HEK293 (cell line): ENCODE data around the gene CTIF.

Experiments used
- CTCF ChIA-PET: fragments of 350-600 bp; formaldehyde crosslinking; extraction: SDS; loops from one replicate; lab custom pipeline; 2021; ENCODE audit warnings: antibody characterized with exemption; lab: Yijun Ruan, JAX
- POLR2A ChIA-PET: fragments of 300-600 bp; formaldehyde crosslinking; extraction: SDS; loops from one replicate; lab custom pipeline; 2020; ENCODE audit warnings: antibody characterized with exemption, inconsistent platforms; lab: Yijun Ruan, JAX
- H3K27ac ChIP-seq: fragments of 200-500 bp; sonication (Bioruptor generic); 2 replicates; pipeline ENCODE4 v1.5.1; 2014; ENCODE audit warnings: low read depth, low read length, control low read depth, inconsistent platforms; ENCODE audit errors: extremely low read depth
- H3K36me3 ChIP-seq, 2 experiments: fragments of 200-500 bp in 1 of 2; sonication (Bioruptor generic) in 1 of 2; 1 replicate in 1 of 2; 2 replicates in 1 of 2; pipeline ENCODE4 v1.5.1; 2014 to 2017; ENCODE audit warnings: inconsistent platforms in 2 of 2, low read length in 2 of 2; ENCODE audit not compliant: control insufficient read depth in 2 of 2, insufficient read depth in 1 of 2
- H3K4me1 ChIP-seq: fragments of 200-500 bp; sonication (Bioruptor generic); 2 replicates; pipeline ENCODE4 v1.5.1; 2014; ENCODE audit warnings: mild to moderate bottlenecking, low read length, inconsistent platforms; ENCODE audit not compliant: control insufficient read depth, insufficient read depth
- H3K4me3 ChIP-seq: 2 replicates; pipeline ENCODE4 v1.5.1; 2011; ENCODE audit warnings: low read depth, mild to moderate bottlenecking, control low read depth, low read length, moderate library complexity
- H3K9me3 ChIP-seq: fragments of 200-500 bp; sonication (Bioruptor generic); 2 replicates; pipeline ENCODE4 v1.5.1; 2014; ENCODE audit warnings: low read depth, low read length, inconsistent platforms; ENCODE audit not compliant: control insufficient read depth, insufficient read depth
- BCL11B ChIP-seq: fragments of 450-650 bp; formaldehyde crosslinking; IDR thresholded peaks from 2 replicates; pipeline ENCODE4 v1.5.1; 2016; ENCODE audit warnings: low read depth, missing biosample characterization, missing genetic modification characterization
- KLF10 ChIP-seq: fragments of 450-650 bp; IDR thresholded peaks from 2 replicates; pipeline ENCODE4 v1.5.1; 2018; ENCODE audit warnings: missing biosample characterization, mild to moderate bottlenecking, missing genetic modification characterization
- RBAK ChIP-seq: fragments of 450-650 bp; formaldehyde crosslinking; IDR thresholded peaks from 2 replicates; pipeline ENCODE4 v1.5.1; 2016; ENCODE audit warnings: missing biosample characterization, missing genetic modification characterization
- ZBTB49 ChIP-seq: fragments of 450-650 bp; formaldehyde crosslinking; IDR thresholded peaks from 2 replicates; pipeline ENCODE4 v1.5.1; 2016; ENCODE audit warnings: missing biosample characterization, missing genetic modification characterization, low read depth
- ZNF133 ChIP-seq: fragments of 450-650 bp; formaldehyde crosslinking; IDR thresholded peaks from 2 replicates; pipeline ENCODE4 v1.5.1; 2016; ENCODE audit warnings: missing biosample characterization, missing genetic modification characterization
- ZNF138 ChIP-seq: fragments of 450-650 bp; formaldehyde crosslinking; IDR thresholded peaks from 2 replicates; pipeline ENCODE4 v1.5.1; 2016; ENCODE audit warnings: missing biosample characterization, missing genetic modification characterization, borderline replicate concordance
- ZNF184 ChIP-seq: fragments of 450-650 bp; IDR thresholded peaks from 2 replicates; pipeline ENCODE4 v1.5.1; 2018; ENCODE audit warnings: missing biosample characterization, mild to moderate bottlenecking, missing genetic modification characterization
- ZNF211 ChIP-seq: fragments of 450-650 bp; formaldehyde crosslinking; IDR thresholded peaks from 2 replicates; pipeline ENCODE4 v1.5.1; 2016; ENCODE audit warnings: low read depth, missing biosample characterization, missing genetic modification characterization
- ZNF221 ChIP-seq: fragments of 450-650 bp; formaldehyde crosslinking; IDR thresholded peaks from 2 replicates; pipeline ENCODE4 v1.5.1; 2017; ENCODE audit warnings: missing biosample characterization, missing genetic modification characterization, borderline replicate concordance
- ZNF335 ChIP-seq: fragments of 450-650 bp; formaldehyde crosslinking; conservative IDR thresholded peaks from 2 replicates; pipeline ENCODE4 v1.5.1; 2016; ENCODE audit warnings: missing biosample characterization, missing genetic modification characterization
- ZNF426 ChIP-seq: fragments of 450-650 bp; formaldehyde crosslinking; IDR thresholded peaks from 2 replicates; pipeline ENCODE4 v1.5.1; 2017; ENCODE audit warnings: missing biosample characterization, missing genetic modification characterization, mild to moderate bottlenecking, inconsistent platforms, moderate library complexity
- ZNF473 ChIP-seq: fragments of 450-650 bp; formaldehyde crosslinking; IDR thresholded peaks from 2 replicates; pipeline ENCODE4 v1.5.1; 2017; ENCODE audit warnings: missing biosample characterization, missing genetic modification characterization
- ZNF518A ChIP-seq: fragments of 450-650 bp; formaldehyde crosslinking; conservative IDR thresholded peaks from 2 replicates; pipeline ENCODE4 v1.5.1; 2016; ENCODE audit warnings: low read depth, missing biosample characterization, missing genetic modification characterization
- ZNF529 ChIP-seq: fragments of 450-650 bp; formaldehyde crosslinking; IDR thresholded peaks from 2 replicates; pipeline ENCODE4 v1.5.1; 2017; ENCODE audit warnings: missing genetic modification characterization, missing biosample characterization; ENCODE audit not compliant: insufficient replicate concordance
- ZNF530 ChIP-seq: fragments of 450-650 bp; formaldehyde crosslinking; IDR thresholded peaks from 2 replicates; pipeline ENCODE4 v1.5.1; 2016; ENCODE audit warnings: low read depth, missing biosample characterization, missing genetic modification characterization
- ZNF560 ChIP-seq: fragments of 450-650 bp; formaldehyde crosslinking; IDR thresholded peaks from 2 replicates; pipeline ENCODE4 v1.5.1; 2017; ENCODE audit warnings: missing biosample characterization, missing genetic modification characterization, borderline replicate concordance
- ZNF610 ChIP-seq: fragments of 450-650 bp; formaldehyde crosslinking; IDR thresholded peaks from 2 replicates; pipeline ENCODE4 v1.5.1; 2016; ENCODE audit warnings: missing biosample characterization, missing genetic modification characterization, borderline replicate concordance
- ZNF677 ChIP-seq: fragments of 450-650 bp; IDR thresholded peaks from 2 replicates; pipeline ENCODE4 v1.5.0; 2018; ENCODE audit warnings: missing biosample characterization, mild to moderate bottlenecking, missing genetic modification characterization, moderate library complexity
- ZNF701 ChIP-seq: fragments of 450-650 bp; formaldehyde crosslinking; IDR thresholded peaks from 2 replicates; pipeline ENCODE4 v1.5.1; 2016; ENCODE audit warnings: missing biosample characterization, missing genetic modification characterization
- ZNF76 ChIP-seq: fragments of 450-650 bp; formaldehyde crosslinking; IDR thresholded peaks from 2 replicates; pipeline ENCODE4; 2016; ENCODE audit warnings: low read depth, missing biosample characterization, missing genetic modification characterization, borderline replicate concordance
- TF ChIP-seq, protein P1 (sequence below): fragments of 450-650 bp; formaldehyde crosslinking; conservative IDR thresholded peaks from 2 replicates; pipeline ENCODE4 v1.5.1; 2016; ENCODE audit warnings: low read depth, missing biosample characterization, missing genetic modification characterization

Gene CTIF

GRCh38 chr18:48762022-48762421, 223.2 kb downstream of the CTIF start:
- Histone ChIP-seq H3K4me1 (no peaks in the 10 kb centered on the region), H3K27ac (no peak overlapping the region), H3K4me3 (no peak overlapping the region), H3K9me3 (no peaks in the 10 kb centered on the region), H3K36me3 (peaks cover 0 to 8% of the 10 kb centered on the region in 2 experiments; a peak in 1 of 3 replicates)
- ChIA-PET CTCF (no interaction called here), POLR2A (no interaction called here)
- no peak for TF ChIP-seq ZNF211 (tag by site-specific recombination)
- TF ChIP-seq KLF10 = no peak
- TF ChIP-seq ZNF184 (tag by site-specific recombination) = no peak
- no peak for TF ChIP-seq ZNF133 (tag by site-specific recombination)
- no peak for TF ChIP-seq ZNF529
- no peak for TF ChIP-seq ZNF701
- TF ChIP-seq, protein P1, sequence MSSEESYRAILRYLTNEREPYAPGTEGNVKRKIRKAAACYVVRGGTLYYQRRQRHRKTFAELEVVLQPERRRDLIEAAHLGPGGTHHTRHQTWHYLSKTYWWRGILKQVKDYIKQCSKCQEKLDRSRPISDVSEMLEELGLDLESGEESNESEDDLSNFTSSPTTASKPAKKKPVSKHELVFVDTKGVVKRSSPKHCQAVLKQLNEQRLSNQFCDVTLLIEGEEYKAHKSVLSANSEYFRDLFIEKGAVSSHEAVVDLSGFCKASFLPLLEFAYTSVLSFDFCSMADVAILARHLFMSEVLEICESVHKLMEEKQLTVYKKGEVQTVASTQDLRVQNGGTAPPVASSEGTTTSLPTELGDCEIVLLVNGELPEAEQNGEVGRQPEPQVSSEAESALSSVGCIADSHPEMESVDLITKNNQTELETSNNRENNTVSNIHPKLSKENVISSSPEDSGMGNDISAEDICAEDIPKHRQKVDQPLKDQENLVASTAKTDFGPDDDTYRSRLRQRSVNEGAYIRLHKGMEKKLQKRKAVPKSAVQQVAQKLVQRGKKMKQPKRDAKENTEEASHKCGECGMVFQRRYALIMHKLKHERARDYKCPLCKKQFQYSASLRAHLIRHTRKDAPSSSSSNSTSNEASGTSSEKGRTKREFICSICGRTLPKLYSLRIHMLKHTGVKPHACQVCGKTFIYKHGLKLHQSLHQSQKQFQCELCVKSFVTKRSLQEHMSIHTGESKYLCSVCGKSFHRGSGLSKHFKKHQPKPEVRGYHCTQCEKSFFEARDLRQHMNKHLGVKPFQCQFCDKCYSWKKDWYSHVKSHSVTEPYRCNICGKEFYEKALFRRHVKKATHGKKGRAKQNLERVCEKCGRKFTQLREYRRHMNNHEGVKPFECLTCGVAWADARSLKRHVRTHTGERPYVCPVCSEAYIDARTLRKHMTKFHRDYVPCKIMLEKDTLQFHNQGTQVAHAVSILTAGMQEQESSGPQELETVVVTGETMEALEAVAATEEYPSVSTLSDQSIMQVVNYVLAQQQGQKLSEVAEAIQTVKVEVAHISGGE (tag by site-specific recombination) = no peak
- no peak for TF ChIP-seq ZNF560
- no peak for TF ChIP-seq ZNF610

- Histone ChIP-seq H3K4me1 (no peaks in the 10 kb centered on the region), H3K27ac (no peak overlapping the region), H3K36me3 (peaks cover 0 to 8% of the 10 kb centered on the region in 2 experiments; a peak in 1 of 3 replicates), H3K4me3 (no peak overlapping the region), H3K9me3 (no peaks in the 10 kb centered on the region)
- ChIA-PET POLR2A (no interaction called here), CTCF (interaction anchor here (1.1 kb wide), 1 partner anchor 14 kb away, joined by 4 read pairs; no protein-coding TSS in a partner anchor)
- TF ChIP-seq ZNF518A (tag by site-specific recombination) = no peak
- no peak for TF ChIP-seq ZNF138 (tag by site-specific recombination)
- TF ChIP-seq RBAK (tag by site-specific recombination) = no peak
- TF ChIP-seq ZBTB49 = no peak
- TF ChIP-seq ZNF221 (tag by site-specific recombination) = no peak
- TF ChIP-seq ZNF335 (tag by site-specific recombination) = no peak
- TF ChIP-seq ZNF677 (tag by site-specific recombination) = no peak
- TF ChIP-seq ZNF426 (tag by site-specific recombination) = no peak
- no peak for TF ChIP-seq ZNF473 (tag by site-specific recombination)
- TF ChIP-seq ZNF530 (tag by site-specific recombination) = no peak
- no peak for TF ChIP-seq ZNF76 (tag by site-specific recombination)
- TF ChIP-seq BCL11B (tag by site-specific recombination) = no peak
- TF ChIP-seq, all 188 proteins: peak for 0
Measured at GRCh38 chr18:48762836-48763718, 224.2 kb downstream of the CTIF start.
